ENCODE data around the gene PVR.

DNA sequence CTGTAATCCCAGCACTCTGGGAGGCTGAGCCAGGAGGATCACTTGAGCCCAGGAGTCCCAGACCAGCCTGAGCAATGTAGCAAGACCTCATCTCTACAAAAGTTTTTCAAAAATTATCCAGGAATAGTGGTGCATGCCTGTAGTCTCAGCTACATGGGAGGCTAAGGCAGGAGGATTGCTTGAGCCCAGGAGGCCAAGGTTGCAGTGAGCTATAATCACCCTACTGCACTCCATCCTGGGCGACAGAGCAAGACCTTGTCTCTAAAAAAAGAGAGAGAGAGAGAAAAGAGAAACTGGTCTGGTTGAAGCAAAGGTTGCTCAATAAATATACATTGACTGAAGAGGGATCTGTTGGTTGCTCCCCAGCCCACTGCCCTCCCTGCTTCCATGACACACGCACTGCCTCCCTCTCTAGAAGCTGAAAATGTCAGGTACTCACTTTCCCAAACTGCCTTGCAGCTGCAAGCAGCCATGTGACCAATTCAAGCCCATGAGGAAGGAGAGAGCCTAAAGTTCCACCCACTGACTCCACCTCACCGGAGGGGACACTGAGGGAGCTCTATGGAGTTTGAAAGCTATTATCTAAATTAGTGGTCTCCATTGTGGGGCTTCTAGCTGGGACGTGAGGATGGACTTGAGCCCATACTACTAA, 69.3 kb downstream of the PVR start:
- TF ChIP-seq ZNF274 (IDR thresholded peaks at IDR 0.05; ENCODE audit: low read depth, low read length), result no peak
- TF ChIP-seq SUZ12 (IDR thresholded peaks at IDR 0.05; ENCODE audit: extremely low read depth, insufficient read depth, insufficient read length), result no peak
- TF ChIP-seq YY1 (IDR thresholded peaks at IDR 0.05; ENCODE audit: insufficient read depth, insufficient read length), result no peak

Measured in NT2/D1 (cell line).